GM18867 (cell line): ENCODE results near the gene SEMA4G.
"Not testable (repeated sequence)": the region's sequence is repeated elsewhere in the genome, so short reads cannot be mapped to it uniquely, and the experiment has no call there.

ENCODE experiments used
- ATAC-seq: cut with Tn5 transposase; IDR thresholded peaks from one replicate; pipeline ENCODE4 v1.9.1; 2021; ENCODE audit warnings: mild to moderate bottlenecking, moderate library complexity; ENCODE audit not compliant: unreplicated experiment

Gene SEMA4G

DNA sequence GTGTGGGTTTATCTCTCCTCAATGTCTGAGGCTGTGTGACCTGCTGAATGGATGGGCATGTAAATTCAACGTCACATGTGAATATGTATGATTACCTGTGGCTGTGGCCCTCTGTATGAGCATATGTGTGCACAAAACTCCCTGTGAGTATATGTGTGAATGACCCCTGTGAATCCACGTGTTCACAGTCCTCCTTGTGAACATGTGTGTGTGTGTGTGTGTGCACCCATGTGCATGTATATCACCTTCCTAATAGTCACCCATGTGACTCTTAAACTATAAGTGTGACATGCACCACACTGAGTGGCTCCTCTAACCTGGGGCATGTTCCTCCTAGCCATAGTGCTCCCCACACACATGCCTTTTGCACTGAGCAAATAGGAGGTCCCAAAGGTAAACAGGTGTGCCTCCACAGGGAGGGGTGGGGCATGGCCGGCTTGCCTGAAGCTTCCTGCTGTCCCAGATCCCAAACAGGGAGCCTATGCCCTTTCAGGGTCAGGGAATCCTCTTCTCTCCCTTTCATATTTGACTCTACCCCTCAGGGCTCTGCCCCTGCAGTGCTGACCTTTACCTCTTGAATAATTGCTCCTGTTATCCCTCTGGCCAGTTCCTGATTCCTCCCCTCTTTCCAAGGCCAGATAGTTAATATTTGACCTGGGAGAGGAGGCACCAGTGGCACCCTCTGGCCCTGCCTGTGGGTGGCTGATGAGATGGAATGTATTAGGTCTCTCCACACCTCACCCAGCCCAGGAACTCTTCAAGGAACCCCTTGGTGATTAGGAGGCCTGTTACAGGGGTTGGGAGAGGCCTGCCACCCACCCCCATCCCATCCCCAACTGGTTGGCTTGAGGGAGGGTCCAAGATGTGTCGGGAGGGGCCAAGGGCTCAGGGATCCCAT, 1.9 kb downstream of the SEMA4G start:
- no peak for ATAC-seq

DNA sequence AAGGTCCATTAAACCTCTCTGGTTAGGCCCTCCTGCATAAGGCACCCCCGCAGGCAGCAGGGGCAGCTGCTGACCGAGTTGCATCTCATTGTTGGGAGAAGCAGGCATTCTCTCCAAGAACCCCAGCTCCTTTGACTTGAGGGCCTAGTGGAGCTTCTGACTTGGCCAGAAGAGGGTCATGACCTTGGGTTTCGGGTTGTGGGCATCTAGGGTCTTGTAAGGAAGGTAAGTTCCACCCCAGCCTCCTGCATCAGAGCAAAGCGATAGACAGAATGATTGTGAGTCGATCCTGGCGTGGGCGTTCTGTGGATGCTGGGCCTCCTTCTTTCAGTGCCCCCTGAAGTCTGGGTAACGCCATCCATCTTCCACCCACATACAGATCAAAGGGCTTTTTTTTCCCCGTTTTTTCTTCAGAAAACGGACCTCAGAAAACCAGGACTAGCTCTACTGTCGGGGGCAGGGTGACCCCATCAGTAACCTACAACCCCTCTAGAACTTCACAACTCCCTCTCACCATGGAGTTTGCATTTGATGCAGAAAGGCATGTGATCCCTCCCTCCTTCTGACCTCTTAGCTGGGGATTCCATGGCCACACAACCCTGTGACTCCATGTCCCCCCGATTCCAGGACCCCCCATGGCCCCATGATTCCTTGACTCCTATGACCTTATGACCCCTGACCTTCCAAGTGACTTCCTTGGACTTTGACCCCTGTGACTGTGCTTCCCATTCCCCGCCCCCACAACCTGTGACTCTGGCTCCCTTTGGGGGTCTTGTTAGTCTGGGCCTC, 3.0 kb downstream of the SEMA4G start:
- no peak for ATAC-seq

DNA sequence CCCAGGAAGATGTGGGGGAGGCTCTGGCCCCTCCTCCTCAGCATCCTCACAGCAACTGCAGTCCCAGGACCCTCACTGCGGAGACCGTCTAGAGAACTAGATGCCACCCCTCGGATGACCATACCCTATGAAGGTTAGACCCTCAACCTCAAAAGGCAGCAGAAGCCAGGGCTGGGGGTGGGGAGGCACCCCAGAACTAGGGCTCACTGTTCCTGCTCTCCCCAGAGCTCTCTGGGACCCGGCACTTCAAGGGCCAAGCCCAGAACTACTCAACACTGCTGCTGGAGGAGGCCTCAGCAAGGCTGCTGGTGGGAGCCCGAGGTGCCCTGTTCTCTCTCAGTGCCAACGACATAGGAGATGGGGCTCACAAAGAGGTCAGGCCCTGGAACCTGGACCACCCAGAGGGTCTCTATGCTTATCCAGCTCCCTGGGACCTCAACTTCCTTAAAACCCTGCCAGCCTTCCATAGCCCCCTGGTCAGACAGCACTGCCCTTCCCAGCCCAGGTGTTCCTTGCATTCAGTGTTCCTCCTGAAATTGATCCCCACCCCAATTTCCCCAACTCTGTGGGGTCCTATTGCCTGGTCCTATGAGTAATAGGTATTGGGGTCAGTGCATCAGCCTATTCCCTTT, 3.7 kb downstream of the SEMA4G start:
- ATAC-seq, result no peak

DNA sequence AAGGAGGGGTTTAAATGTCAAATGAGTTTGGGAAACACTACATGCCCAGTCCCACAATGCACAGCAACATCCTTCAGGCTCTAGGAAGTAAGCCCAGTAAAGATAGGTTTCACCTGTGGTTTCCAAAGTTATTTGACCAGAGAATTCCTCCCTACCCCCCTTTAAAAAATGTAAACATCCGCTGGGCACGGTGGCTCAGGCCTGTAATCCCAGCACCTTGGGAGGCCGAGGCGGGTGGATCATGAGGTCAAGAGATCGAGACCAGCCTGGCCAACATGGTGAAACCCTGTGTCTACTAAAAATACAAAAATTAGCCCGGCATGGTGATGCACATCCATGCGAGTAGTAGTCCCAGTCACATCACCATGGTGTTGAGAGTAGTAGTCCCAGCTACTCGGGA, 6.1 kb downstream of the SEMA4G start:
- ATAC-seq, result not testable (repeated sequence)

DNA sequence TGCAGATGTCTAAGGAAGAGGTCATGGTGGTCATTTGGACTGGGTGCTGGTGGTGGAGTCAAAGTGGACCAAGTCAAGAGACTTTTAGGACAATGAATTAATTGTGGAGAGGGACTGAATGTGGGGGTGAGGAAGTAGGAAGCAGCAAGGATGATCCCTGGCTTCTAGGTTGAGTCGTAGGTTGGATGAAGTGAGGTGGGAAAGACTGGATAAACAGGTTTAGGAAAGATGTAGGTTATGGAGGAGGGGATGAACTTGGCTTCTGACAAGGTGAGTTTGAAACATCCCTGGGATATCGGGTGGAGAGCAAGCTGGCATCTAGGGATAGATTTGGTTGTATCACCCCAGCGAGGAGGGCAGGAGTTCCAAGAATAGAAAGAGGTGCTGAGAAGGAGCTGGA, 7.6 kb downstream of the SEMA4G start:
- no peak for ATAC-seq

DNA sequence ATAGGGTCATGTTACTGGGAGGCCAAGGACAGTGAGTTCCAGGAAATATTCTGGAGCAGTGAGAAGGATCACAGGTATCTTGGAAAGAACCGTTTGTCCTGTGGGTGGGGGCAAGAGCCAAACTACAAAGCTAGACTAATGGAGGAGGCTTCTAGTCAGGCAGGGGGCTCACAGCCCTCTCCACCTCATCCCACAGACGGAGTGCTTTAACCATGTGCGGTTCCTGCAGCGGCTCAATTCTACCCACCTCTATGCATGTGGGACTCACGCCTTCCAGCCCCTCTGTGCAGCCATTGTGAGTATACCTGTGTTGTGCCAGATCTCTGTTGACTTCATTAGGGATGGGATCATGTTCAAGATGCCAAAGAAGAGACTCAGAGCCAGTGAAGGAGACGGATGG, 8.1 kb downstream of the SEMA4G start:
- ATAC-seq, result no peak

DNA sequence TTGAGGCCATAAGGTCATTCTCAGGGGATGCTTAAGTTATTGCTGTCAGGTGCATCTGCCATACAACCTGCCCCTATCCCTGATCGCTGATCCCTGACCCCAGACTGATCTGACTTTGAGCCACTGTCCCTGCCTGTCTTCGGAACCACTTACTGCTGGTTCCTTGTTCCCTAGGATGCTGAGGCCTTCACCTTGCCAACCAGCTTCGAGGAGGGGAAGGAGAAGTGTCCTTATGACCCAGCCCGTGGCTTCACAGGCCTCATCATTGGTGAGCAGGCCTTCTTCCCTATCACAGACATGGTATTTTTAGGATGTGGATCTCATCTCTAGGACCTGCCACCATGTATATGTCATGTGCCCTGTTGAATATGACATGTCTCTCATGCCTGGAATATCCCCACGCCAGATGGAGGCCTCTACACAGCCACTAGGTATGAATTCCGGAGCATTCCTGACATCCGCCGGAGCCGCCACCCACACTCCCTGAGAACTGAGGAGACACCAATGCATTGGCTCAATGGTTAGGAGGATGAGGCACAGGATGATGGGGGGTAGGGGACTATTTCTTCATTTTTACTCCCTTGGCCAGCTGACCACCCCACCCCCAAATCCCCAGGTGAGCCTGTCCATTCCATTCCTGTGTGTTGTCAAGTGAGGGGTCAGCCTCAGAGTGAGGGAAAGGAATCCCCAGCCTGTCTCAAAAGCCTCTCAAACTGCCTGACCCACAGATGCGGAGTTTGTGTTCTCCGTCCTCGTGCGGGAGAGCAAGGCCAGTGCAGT, 9.0 kb downstream of the SEMA4G start:
- no peak for ATAC-seq

DNA sequence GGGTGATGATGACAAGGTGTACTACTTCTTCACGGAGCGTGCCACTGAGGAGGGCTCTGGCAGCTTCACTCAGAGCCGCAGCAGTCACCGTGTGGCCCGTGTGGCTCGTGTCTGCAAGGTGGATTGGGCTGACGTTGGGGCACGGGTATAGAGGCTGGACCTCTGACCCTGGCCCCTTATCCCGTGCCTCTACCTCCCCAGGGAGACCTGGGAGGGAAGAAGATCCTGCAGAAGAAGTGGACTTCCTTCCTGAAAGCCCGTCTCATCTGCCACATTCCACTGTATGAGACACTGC, 9.5 kb downstream of the SEMA4G start:
- no peak for ATAC-seq

DNA sequence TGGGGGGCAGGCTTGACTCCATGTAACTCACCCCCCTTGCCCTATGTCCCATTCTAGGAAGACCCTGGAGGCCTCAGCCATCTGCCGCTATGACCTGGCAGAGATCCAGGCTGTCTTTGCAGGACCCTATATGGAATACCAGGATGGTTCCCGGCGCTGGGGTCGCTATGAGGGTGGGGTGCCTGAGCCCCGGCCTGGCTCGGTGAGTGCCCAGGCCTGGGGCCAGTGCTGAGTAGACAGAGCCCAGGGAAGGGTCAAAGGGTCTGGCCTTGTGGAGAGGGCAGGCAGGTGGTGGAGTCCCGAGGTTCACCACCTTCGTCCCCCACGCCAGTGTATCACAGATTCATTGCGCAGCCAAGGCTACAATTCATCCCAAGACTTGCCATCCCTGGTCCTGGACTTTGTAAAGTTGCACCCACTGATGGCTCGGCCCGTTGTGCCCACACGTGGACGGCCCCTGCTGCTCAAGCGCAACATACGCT, 10.5 kb downstream of the SEMA4G start:
- no peak for ATAC-seq

DNA sequence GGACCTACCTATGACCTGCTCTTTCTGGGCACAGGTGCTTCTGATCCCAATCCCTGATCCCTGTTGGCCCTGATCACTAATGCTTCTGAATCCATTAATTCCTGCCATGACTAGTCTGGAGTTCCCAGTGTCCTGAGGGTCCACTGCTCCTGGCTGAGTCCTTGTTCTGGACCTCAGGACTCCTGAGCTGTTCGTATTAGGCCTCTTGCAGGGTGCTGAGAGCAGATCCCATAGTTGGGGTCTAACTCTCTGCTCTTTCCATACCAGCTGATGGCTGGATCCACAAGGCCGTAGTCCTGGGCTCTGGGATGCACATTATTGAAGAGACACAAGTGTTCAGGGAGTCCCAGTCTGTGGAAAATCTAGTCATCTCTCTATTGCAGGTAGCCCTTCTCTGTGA, 11.0 kb downstream of the SEMA4G start:
- ATAC-seq, result no peak

DNA sequence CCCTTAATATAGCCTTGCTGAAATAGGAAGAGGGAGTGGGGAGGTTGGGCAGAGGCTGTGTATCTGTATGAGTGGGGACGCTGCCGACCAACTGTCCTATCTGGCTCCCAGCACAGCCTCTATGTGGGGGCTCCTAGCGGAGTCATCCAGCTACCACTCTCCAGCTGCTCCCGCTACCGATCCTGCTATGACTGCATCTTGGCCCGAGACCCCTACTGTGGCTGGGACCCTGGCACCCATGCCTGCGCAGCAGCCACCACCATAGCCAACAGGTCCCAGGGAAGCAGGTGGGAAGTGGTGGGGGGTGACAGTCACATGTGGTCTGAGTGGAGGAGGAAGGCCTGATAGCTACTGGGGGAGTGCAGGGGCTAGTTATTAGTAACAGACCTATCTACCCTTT, 11.4 kb downstream of the SEMA4G start:
- ATAC-seq, result no peak

DNA sequence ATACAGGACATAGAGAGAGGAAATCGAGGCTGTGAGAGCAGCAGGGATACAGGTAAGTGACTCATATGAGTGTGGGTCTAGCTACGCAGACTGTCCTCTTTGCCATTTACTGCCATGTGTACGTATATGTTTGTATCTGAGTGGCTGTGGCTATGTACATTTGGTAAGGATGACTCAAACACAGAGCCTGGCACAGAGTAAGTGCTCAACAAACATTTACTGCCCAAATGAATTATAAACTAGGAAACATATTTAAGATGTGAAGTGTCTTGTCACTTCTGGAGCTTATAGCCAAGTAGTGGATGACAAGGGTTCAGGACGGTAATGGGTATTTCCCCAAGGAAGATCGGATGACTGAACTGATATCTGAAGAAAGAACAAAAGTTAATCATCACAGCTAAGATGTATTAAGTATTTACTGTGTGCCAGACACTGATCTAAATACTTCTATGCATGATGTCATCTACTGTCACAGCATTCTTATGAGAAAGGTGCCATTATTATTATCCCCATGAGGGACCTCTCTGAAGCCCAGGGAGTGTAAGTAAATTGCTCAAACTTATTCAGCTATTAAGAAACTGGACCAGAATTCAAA, 12.0 kb downstream of the SEMA4G start:
- no peak for ATAC-seq

DNA sequence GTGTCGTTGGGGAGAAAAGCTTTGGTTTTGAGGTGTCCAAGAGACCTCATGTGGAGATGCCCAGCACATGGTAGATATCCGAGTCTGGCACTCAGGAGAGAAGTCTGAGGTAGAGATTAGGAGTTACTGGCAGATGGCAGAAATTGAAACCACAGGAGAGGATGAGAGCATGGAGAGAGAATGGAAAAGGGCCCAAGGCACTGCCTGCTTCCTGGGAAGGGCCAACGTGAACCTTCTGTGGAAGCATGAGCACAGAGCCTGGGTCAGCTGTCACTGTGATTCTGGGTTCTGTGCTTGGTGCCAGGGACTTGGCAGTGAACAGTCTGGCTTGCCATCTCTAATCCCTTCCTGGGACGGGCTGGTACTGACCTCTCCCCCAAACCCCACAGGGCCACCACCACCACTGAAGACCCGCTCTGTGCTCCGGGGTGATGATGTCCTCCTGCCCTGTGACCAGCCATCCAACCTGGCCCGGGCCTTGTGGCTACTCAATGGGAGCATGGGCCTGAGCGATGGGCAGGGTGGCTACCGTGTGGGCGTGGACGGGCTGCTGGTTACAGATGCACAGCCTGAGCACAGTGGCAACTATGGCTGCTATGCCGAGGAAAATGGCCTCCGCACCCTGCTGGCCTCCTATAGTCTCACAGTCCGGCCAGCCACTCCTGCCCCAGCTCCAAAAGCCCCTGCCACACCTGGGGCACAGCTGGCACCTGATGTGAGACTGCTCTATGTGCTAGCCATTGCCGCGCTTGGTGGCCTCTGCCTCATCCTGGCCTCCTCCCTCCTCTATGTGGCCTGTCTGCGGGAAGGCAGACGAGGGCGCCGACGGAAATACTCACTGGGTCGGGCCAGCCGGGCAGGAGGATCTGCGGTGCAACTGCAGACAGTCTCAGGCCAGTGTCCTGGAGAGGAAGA, 13.9 kb downstream of the SEMA4G start:
- no peak for ATAC-seq

DNA sequence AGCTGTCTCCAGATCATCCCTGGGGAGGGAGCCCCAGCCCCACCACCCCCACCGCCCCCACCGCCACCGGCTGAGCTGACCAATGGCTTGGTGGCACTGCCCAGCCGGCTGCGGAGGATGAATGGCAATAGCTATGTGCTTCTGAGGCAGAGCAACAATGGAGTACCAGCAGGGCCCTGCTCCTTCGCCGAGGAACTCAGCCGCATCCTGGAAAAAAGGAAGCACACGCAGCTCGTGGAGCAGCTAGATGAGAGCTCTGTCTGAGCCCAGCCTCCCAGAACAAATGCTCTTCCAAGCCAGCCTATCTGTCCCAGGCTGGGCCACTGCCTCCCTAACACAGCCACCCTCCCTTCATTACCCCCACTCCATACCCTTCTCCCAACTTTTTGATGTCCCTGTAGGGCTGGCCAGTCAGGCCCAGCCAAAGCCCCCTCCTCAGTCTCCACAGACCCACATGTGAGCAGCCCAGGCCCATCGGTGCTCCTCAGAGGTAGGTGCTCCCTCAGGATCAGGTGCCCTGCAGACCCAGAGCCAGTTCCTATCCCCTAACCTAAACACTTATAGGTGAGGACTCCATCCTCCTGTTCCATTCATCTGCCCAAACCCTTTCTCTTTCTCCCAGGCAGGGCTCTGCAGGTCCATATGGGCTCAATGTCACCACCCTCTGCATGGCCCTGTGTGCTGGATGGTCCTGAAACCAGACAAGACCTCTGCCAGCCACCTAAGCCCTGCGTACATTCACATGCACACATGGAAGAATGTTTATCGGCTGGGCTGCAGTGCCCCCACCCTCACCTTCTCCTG, 14.8 kb downstream of the SEMA4G start:
- no peak for ATAC-seq

DNA sequence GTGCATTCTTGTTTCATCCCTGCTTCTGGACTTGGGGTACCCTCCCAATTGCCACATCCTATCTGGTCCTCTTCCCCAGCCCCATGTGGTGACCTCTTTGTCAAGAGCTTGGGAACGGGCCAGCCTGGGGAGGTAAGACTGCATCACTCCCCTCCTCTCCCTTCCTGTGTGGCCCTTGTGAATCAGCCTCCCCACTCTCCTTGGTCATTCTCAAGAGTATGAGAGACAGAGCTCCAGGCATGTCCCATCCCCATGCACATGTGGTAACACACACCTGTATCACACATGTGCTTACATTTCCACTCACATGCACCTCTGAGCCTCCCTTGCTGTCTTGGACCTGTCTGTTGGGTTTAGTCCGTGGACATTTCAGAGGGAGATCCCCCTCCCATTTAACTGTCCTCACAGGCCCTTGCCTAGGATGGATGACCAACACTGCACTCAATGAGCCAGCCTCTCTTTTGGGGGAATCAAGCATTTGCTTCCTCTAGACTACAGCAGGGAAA, 15.4 kb downstream of the SEMA4G start:
- ATAC-seq, result no peak

DNA sequence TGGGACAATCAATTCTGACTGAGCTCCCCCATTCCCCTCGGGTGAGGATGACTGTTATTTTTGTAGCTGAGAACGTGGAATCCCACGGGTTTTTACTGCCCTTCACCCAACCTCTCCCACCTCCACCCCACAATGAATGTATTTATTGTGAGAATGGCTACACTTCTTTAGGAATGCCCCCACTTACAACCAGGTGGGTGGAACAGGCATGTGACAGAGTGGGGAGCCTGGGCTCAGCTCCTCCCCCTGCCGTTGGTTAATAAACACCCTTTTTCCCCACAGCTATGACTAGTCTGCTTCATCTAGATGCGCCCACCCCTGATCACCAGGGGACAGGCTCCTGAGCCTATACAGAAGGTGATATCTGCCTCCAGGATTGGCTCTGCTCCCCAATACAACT, 16.0 kb downstream of the SEMA4G start:
- no peak for ATAC-seq

DNA sequence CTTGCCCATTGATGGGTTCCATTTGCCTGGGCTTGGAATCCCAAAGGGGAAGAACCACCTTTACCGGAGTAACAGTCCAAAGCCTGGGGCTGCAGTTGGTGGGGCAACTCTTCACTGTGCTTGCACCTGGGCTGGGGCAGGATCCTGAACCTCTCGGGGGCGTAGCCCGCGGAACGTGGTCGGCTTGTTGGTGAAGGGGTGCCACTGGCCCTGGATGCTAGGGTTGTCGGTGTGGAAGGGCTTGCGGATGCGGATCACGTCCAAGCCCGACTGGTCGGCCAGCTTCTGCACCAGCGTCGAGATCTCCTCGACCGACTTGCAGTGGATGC, 17.3 kb downstream of the SEMA4G start:
- ATAC-seq, result no peak

DNA sequence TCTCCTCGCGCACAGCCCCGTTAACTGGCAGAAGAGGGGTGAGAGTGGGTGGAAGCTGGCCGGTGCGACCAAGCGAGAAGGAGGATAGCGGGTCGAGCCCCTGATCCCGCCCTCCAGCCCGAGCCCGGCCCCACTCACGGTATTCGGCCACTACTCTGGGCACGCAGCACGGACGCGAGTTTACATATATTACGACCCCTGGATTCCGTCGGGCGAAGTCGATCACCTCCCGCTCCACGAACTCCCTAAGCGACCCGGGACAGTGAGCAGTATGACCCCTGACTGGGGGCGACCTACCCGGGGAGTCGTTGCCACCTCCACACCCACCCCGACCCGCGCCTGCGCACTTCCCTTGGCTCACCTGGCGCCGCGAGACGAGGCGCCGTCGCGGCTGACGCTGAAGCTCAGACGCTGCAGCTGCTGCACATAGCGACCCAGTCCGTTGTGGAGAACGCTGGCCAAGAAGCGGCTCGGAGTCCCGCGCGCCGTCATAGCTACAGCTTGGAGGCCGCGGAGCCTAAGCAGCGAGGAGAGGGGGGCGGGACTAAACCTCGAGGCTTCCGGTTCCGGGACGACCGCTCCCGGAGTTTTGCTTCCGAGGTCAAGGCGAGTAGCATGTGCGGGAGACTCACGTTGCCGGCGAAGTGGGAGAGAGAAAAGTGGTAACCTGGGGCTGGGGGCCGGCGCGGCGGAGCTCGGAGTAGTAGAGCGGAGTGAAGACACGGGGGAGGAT, 17.8 kb downstream of the SEMA4G start, which contains the start of the genes MRPL43 and TWNK:
MRPL43 (minus strand) TSS at position 546 of the 733 bp plus-strand sequence; CDS start at position 492, 54 bp downstream.
TWNK (plus strand) TSS at position 592 of the 733 bp plus-strand sequence. CDS start 668 bp downstream, outside the sequence.
- peak; percentile 78 for ATAC-seq
